Nephron (organoid): Measurements from ENCODE around the gene MARCO.

Experiments used
- H3K27ac Mint-ChIP-seq, 3 experiments: 2 replicates each; pipeline ENCODE4 v1.8.0; 2020; ENCODE audit warnings: mixed read lengths in 3 of 3, mild to moderate bottlenecking in 2 of 3, moderate library complexity in 1 of 3
- H3K27me3 Mint-ChIP-seq: 2 replicates; pipeline ENCODE4 v1.8.0; 2021; ENCODE audit warnings: low read depth, mild to moderate bottlenecking, moderate library complexity, mixed read lengths
- H3K36me3 Mint-ChIP-seq: 2 replicates; pipeline ENCODE4 v1.8.0; 2020; ENCODE audit warnings: low read depth, mixed read lengths
- H3K4me1 Mint-ChIP-seq: 2 replicates; pipeline ENCODE4 v1.8.0; 2020; ENCODE audit warnings: mixed read lengths
- H3K4me3 Mint-ChIP-seq, 3 experiments: 2 replicates each; pipeline ENCODE4 v1.8.0; 2020; ENCODE audit warnings: mild to moderate bottlenecking in 3 of 3, mixed read lengths in 3 of 3, moderate library complexity in 2 of 3
- H3K9me3 Mint-ChIP-seq: 2 replicates; pipeline ENCODE4 v1.8.0; 2020; ENCODE audit warnings: mixed read lengths
- TF ChIP-seq, protein P1 (sequence below), 3 experiments: fragments of 200-600 bp; sonication (generic); IDR thresholded peaks; one replicate each; pipeline ENCODE4 v1.5.0; 2021; ENCODE audit warnings: antibody characterized with exemption in 3 of 3; ENCODE audit not compliant: unreplicated experiment in 3 of 3

MARCO gene

GRCh38 chr2:118936306-118936705, 5.7 kb upstream of the MARCO start:
- TF ChIP-seq, protein P1, sequence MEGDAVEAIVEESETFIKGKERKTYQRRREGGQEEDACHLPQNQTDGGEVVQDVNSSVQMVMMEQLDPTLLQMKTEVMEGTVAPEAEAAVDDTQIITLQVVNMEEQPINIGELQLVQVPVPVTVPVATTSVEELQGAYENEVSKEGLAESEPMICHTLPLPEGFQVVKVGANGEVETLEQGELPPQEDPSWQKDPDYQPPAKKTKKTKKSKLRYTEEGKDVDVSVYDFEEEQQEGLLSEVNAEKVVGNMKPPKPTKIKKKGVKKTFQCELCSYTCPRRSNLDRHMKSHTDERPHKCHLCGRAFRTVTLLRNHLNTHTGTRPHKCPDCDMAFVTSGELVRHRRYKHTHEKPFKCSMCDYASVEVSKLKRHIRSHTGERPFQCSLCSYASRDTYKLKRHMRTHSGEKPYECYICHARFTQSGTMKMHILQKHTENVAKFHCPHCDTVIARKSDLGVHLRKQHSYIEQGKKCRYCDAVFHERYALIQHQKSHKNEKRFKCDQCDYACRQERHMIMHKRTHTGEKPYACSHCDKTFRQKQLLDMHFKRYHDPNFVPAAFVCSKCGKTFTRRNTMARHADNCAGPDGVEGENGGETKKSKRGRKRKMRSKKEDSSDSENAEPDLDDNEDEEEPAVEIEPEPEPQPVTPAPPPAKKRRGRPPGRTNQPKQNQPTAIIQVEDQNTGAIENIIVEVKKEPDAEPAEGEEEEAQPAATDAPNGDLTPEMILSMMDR (IDR thresholded peaks at IDR 0.05; ENCODE audit: unreplicated experiment in 3 of 3): no peak
- no peak overlapping the region for H3K4me3 Mint-ChIP-seq
- peaks cover 11% of the 10 kb centered on the region for H3K9me3 Mint-ChIP-seq
- H3K27ac Mint-ChIP-seq: no peak overlapping the region
- H3K4me1 Mint-ChIP-seq: no peaks in the 10 kb centered on the region
- no peaks in the 10 kb centered on the region for H3K36me3 Mint-ChIP-seq
- H3K27me3 Mint-ChIP-seq: no peaks in the 10 kb centered on the region

DNA sequence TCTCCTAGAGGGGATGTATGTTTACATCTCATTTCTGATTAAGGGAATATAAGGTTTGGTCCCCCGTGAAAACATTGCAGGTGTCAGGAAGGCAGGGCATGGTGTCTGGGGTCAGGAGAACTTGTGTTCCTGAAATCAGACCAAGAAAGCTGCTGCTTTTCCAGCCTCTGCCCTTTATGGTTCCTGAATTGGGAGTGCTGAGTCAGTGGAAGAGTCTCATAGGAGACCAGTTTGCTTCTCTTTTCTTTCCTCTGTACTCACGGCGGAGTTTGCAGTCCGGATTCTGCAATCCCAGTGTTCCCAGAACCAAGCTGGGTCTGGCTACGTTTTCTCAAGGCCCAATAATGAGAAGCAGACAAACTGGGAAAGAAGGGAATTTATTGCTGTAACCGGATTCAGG, 5.1 kb upstream of the MARCO start:
- no peaks in the 10 kb centered on the region for H3K36me3 Mint-ChIP-seq
- no peak overlapping the region for H3K27ac Mint-ChIP-seq
- H3K4me3 Mint-ChIP-seq: no peak overlapping the region
- TF ChIP-seq, protein P1 (IDR thresholded peaks at IDR 0.05; ENCODE audit: unreplicated experiment in 3 of 3): no peak
- peaks cover 10% of the 10 kb centered on the region for H3K9me3 Mint-ChIP-seq
- no peaks in the 10 kb centered on the region for H3K4me1 Mint-ChIP-seq
- no peaks in the 10 kb centered on the region for H3K27me3 Mint-ChIP-seq

GRCh38 chr2:118937817-118938216, 4.2 kb upstream of the MARCO start:
- Mint-ChIP-seq H3K4me3 (no peak overlapping the region), H3K9me3 (peaks cover 8% of the 10 kb centered on the region), H3K27me3 (no peaks in the 10 kb centered on the region), H3K36me3 (no peaks in the 10 kb centered on the region), H3K4me1 (no peaks in the 10 kb centered on the region), H3K27ac (no peak overlapping the region)
- TF ChIP-seq, protein P1 (IDR thresholded peaks at IDR 0.05; ENCODE audit: unreplicated experiment in 3 of 3): no peak

DNA sequence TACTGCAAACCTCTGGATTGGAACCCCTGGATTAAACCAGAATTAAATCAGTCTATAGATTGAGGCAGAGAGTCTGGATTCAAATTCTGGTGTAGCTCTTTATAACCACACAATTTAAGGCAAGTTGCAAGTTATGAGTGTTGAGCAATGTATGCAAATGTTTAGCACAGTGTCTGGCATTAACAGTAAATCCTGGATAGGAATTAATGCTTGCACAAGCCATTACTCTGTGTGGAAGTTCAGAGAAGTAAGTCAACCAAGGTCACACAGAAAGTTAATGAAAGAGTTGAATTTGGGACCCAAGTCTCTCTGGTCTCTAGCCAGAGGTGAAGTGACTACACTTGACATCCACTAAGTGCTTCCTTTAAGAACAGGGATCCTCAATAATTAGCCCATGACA, 2.0 kb upstream of the MARCO start:
- Mint-ChIP-seq H3K4me3 (no peak overlapping the region), H3K36me3 (no peaks in the 10 kb centered on the region), H3K27ac (no peak overlapping the region), H3K27me3 (peaks cover 7% of the 10 kb centered on the region), H3K9me3 (no peaks in the 10 kb centered on the region), H3K4me1 (no peaks in the 10 kb centered on the region)
- TF ChIP-seq, protein P1 (IDR thresholded peaks at IDR 0.05; ENCODE audit: unreplicated experiment in 3 of 3): no peak

DNA sequence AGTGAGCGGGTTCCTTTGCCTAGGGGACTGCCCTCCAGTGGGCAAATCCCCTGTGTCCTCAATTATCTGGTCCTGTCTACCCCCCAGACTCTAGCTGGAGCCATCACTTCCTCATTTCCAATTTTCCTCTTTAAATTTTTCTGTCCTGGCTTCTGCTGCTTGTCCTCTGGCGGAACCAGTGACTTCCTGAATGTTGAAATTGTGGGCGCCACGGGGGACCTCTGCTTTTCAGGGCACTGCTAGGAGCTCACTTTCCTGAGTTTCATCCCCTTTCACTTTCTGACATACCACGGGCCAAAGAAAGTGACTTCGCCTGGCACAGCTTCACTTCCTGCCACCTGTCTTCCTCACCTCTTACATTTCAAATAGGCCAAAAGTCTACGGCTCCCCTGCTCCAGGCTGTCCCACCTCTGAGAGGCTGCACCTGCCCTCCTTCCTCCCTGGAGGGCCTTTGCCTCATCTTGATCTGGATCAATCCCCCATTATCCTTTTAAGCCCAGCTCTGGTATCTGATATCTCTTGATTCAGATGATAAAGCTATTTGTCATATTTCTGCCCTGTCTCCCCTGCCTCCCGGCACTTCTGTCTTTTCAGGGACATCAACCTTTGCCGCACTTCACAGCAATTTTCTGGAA, 1.4 kb upstream of the MARCO start:
- no peaks in the 10 kb centered on the region for H3K36me3 Mint-ChIP-seq
- no peak overlapping the region for H3K27ac Mint-ChIP-seq
- TF ChIP-seq, protein P1 (IDR thresholded peaks at IDR 0.05; ENCODE audit: unreplicated experiment in 3 of 3): no peak
- H3K27me3 Mint-ChIP-seq: peaks cover 7% of the 10 kb centered on the region
- H3K4me1 Mint-ChIP-seq: no peaks in the 10 kb centered on the region
- no peak overlapping the region for H3K4me3 Mint-ChIP-seq
- H3K9me3 Mint-ChIP-seq: no peaks in the 10 kb centered on the region

GRCh38 chr2:118943286-118943685, 1.3 kb downstream of the MARCO start:
- Mint-ChIP-seq H3K4me1 (no peaks in the 10 kb centered on the region), H3K4me3 (no peak overlapping the region), H3K36me3 (no peaks in the 10 kb centered on the region), H3K27me3 (peaks cover 13% of the 10 kb centered on the region), H3K9me3 (no peaks in the 10 kb centered on the region), H3K27ac (no peak overlapping the region)
- TF ChIP-seq, protein P1 (IDR thresholded peaks at IDR 0.05; ENCODE audit: unreplicated experiment in 3 of 3): no peak
